Fibroblast of lung (primary cell): ENCODE data around the gene TP53I11. TPM values are rescaled to one million over a fixed set of nuclear protein-coding genes. Genes with fewer than 3 reads are reported as not detected.

Experiments used
- DNase-seq, 2 donors: peaks; one replicate each; pipeline versions ENCODE4 v3.0.0 to v3.0.0-alpha.2; 2010; ENCODE audit warnings: low read depth in 2 of 2
- H2AFZ ChIP-seq: 2 replicates; pipeline ENCODE4 v1.5.1; 2012; ENCODE audit warnings: low read length, control low read depth, inconsistent platforms
- H3K27ac ChIP-seq: 2 replicates; pipeline ENCODE4 v1.5.1; 2011; ENCODE audit warnings: low read length, control low read depth; ENCODE audit not compliant: insufficient read depth
- H3K27me3 ChIP-seq: 2 replicates; pipeline ENCODE4 v1.5.1; 2011; ENCODE audit warnings: mild to moderate bottlenecking, low read length; ENCODE audit not compliant: control insufficient read depth, insufficient read depth
- H3K36me3 ChIP-seq: 2 replicates; pipeline ENCODE4 v1.5.1; 2011; ENCODE audit warnings: low read length; ENCODE audit not compliant: control insufficient read depth, insufficient read depth
- H3K4me1 ChIP-seq: 2 replicates; pipeline ENCODE4 v1.5.1; 2011; ENCODE audit warnings: low read length; ENCODE audit not compliant: control insufficient read depth, insufficient read depth; ENCODE audit errors: extremely low read depth
- H3K4me2 ChIP-seq: 2 replicates; pipeline ENCODE4 v1.5.1; 2011; ENCODE audit warnings: low read length, control low read depth; ENCODE audit not compliant: insufficient read depth; ENCODE audit errors: extremely low read depth
- H3K4me3 ChIP-seq, 4 experiments: fragments of 200-600 bp in 1 of 4; sonication (generic) in 1 of 4; replicated peaks in 1 of 4; 2 replicates each; pipeline ENCODE4 v1.5.1; 2011 to 2016; ENCODE audit warnings: low read length in 4 of 4, low read depth in 3 of 4, mild to moderate bottlenecking in 3 of 4, control low read depth in 2 of 4, inconsistent platforms in 1 of 4, mixed read lengths in 1 of 4; ENCODE audit not compliant: insufficient read depth in 1 of 4; ENCODE audit errors: control extremely low read depth in 1 of 4
- H3K79me2 ChIP-seq: 2 replicates; pipeline ENCODE4 v1.5.1; 2012; ENCODE audit warnings: mild to moderate bottlenecking, low read length, inconsistent platforms; ENCODE audit not compliant: control insufficient read depth, insufficient read depth
- H3K9ac ChIP-seq: 2 replicates; pipeline ENCODE4 v1.5.1; 2011; ENCODE audit warnings: mild to moderate bottlenecking, low read length, control low read depth; ENCODE audit not compliant: insufficient read depth
- H3K9me3 ChIP-seq: 2 replicates; pipeline ENCODE4 v1.5.1; 2012; ENCODE audit warnings: low read depth, low read length; ENCODE audit not compliant: control insufficient read depth, insufficient read depth
- H4K20me1 ChIP-seq: 2 replicates; pipeline ENCODE4 v1.5.1; 2011; ENCODE audit warnings: low read length; ENCODE audit not compliant: control insufficient read depth, insufficient read depth; ENCODE audit errors: extremely low read depth
- CTCF ChIP-seq, 2 donors: IDR thresholded peaks in 1 of 2; conservative IDR thresholded peaks in 1 of 2; 1 replicate in 1 of 2; 2 replicates in 1 of 2; pipeline ENCODE4 v1.5.1; 2011 to 2012; ENCODE audit warnings: low read length in 2 of 2, control low read depth in 1 of 2, inconsistent platforms in 1 of 2, low read depth in 1 of 2, mild to moderate bottlenecking in 1 of 2
- EZH2 ChIP-seq: IDR thresholded peaks from 2 replicates; pipeline ENCODE4 v1.5.1; 2012; ENCODE audit warnings: low read length, control low read depth, mild to moderate bottlenecking; ENCODE audit errors: missing control alignments
- polyA plus RNA-seq, 2 donors: library from polyadenylated mRNA; depleted of rRNA in 1 of 2; stranded (reverse) in 1 of 2; unstranded in 1 of 2; fragments of >200 nt; gene quantifications; 2 replicates each; pipeline ENCODE4 v1.2.1, GENCODE V29; 2011 to 2012; ENCODE audit warnings: missing spikeins in 1 of 2
- total RNA-seq: library from RNA; depleted of rRNA; stranded (reverse); fragments of >200 nt; gene quantifications from 2 replicates; pipeline ENCODE4 v1.2.1, GENCODE V29; 2014

The TP53I11 gene
- total and polyA plus RNA-seq, 2 donors (not counting 1 experiment from before 2014, with no cell fraction given), result 53.2 to 54.0 TPM

GRCh38 chr11:44997566-44997965, 46.9 kb upstream of the TP53I11 start:
- no peaks in the 10 kb centered on the region for H3K9me3 ChIP-seq
- no peak for DNase-seq
- no peaks in the 10 kb centered on the region for H4K20me1 ChIP-seq
- H3K27ac ChIP-seq, result no peak overlapping the region
- no peaks in the 10 kb centered on the region for H3K36me3 ChIP-seq
- no peak overlapping the region for H3K4me2 ChIP-seq
- H3K27me3 ChIP-seq, result peaks cover 8% of the 10 kb centered on the region
- no peaks in the 10 kb centered on the region for H3K79me2 ChIP-seq
- H2AFZ ChIP-seq, result no peak overlapping the region
- TF ChIP-seq CTCF (conservative IDR thresholded peaks at IDR 0.05 in 1 of 2, IDR thresholded peaks at IDR 0.05 in 1 of 2; ENCODE audit: low read depth in 1 of 2, low read length in 2 of 2), result no peak
- no peak for TF ChIP-seq EZH2
- no peaks in the 10 kb centered on the region for H3K4me1 ChIP-seq
- no peak overlapping the region for H3K9ac ChIP-seq
- no peak overlapping the region for H3K4me3 ChIP-seq

- Histone ChIP-seq H3K4me1 (no peaks in the 10 kb centered on the region), H3K27ac (no peak overlapping the region), H3K4me2 (no peak overlapping the region), H2AFZ (no peak overlapping the region), H4K20me1 (no peaks in the 10 kb centered on the region), H3K4me3 (no peak overlapping the region), H3K27me3 (peaks cover 5% of the 10 kb centered on the region), H3K9ac (no peak overlapping the region), H3K9me3 (no peaks in the 10 kb centered on the region), H3K36me3 (no peaks in the 10 kb centered on the region), H3K79me2 (no peaks in the 10 kb centered on the region)
- TF ChIP-seq EZH2, result no peak
- no peak for TF ChIP-seq CTCF (conservative IDR thresholded peaks at IDR 0.05 in 1 of 2, IDR thresholded peaks at IDR 0.05 in 1 of 2; ENCODE audit: low read depth in 1 of 2, low read length in 2 of 2)
- no peak for DNase-seq
Measured at GRCh38 chr11:44994753-44995152, 44.1 kb upstream of the TP53I11 start.

- H3K27me3 ChIP-seq, result peaks cover 5% of the 10 kb centered on the region
- H4K20me1 ChIP-seq, result no peaks in the 10 kb centered on the region
- no peak overlapping the region for H3K4me3 ChIP-seq
- DNase-seq, result no peak
- H3K9me3 ChIP-seq, result no peaks in the 10 kb centered on the region
- no peak overlapping the region for H2AFZ ChIP-seq
- no peaks in the 10 kb centered on the region for H3K4me1 ChIP-seq
- TF ChIP-seq CTCF (conservative IDR thresholded peaks at IDR 0.05 in 1 of 2, IDR thresholded peaks at IDR 0.05 in 1 of 2; ENCODE audit: low read depth in 1 of 2, low read length in 2 of 2) (no peak), EZH2 (no peak)
- no peak overlapping the region for H3K9ac ChIP-seq
- H3K27ac ChIP-seq, result no peak overlapping the region
- H3K4me2 ChIP-seq, result no peak overlapping the region
- H3K79me2 ChIP-seq, result no peaks in the 10 kb centered on the region
- H3K36me3 ChIP-seq, result no peaks in the 10 kb centered on the region
Measured at GRCh38 chr11:44993971-44994704, 43.5 kb upstream of the TP53I11 start.
